A549 (cell line): Measurements from ENCODE around the gene AAMDC. TPM values are rescaled to one million over a fixed set of nuclear protein-coding genes. Genes with fewer than 3 reads are reported as not detected.

Experiments used
- ATAC-seq, 2 experiments: fragments of 200-7000 bp in 1 of 2; fragments of >200 bp in 1 of 2; cut with Nextera tagmentation in 1 of 2; cut with Tn5 transposase in 1 of 2; 3 replicates each; pipeline versions ENCODE4 v1.8.0 to v1.9.1; 2018 to 2020; ENCODE audit warnings: mild to moderate bottlenecking in 1 of 2, moderate library complexity in 1 of 2
- CTCF ChIA-PET: fragments of 300-600 bp; sonication (Branson Sonifier 250); formaldehyde crosslinking; extraction: SDS; loops from one replicate; lab custom pipeline; 2021; ENCODE audit warnings: antibody characterized with exemption, inconsistent platforms; lab: Yijun Ruan, JAX
- POLR2A ChIA-PET: fragments of 350-600 bp; formaldehyde crosslinking; extraction: SDS; loops from one replicate; lab custom pipeline; 2021; ENCODE audit warnings: antibody characterized with exemption, inconsistent platforms; lab: Yijun Ruan, JAX
- DNase-seq, 2 experiments: peaks; one replicate each; pipeline versions ENCODE4 v3.0.0 to v3.0.0-alpha.2; 2011 to 2016; ENCODE audit warnings: low read depth in 1 of 2, low spot score in 1 of 2
- FAIRE-seq: peaks from 2 replicates; lab custom pipeline; 2011; peaks lifted over from hg19 to GRCh38; lab: Jason Lieb, UNC
- H3K27ac ChIP-seq, 2 experiments: fragments of >200 bp; sonication (Bioruptor Twin); formaldehyde crosslinking; 3 replicates each; pipeline ENCODE4 v1.5.1; 2016 to 2017
- H3K4me1 ChIP-seq: fragments of >200 bp; sonication (Bioruptor Twin); formaldehyde crosslinking; 3 replicates; pipeline ENCODE4 v1.6.1; 2016
- H3K4me2 ChIP-seq: fragments of >200 bp; sonication (Bioruptor Twin); formaldehyde crosslinking; 3 replicates; pipeline ENCODE4 v1.6.1; 2016
- H3K4me3 ChIP-seq: fragments of >200 bp; sonication (Bioruptor Twin); formaldehyde crosslinking; 3 replicates; pipeline ENCODE4 v1.5.1; 2016
- H3K9me3 ChIP-seq: fragments of >200 bp; sonication (Bioruptor Twin); formaldehyde crosslinking; 3 replicates; pipeline ENCODE4 v1.6.1; 2016
- ATOH8 ChIP-seq: fragments of 250-450 bp; sonication (Bioruptor Pico); IDR thresholded peaks from 2 replicates; pipeline ENCODE4 v1.5.0; 2020; ENCODE audit warnings: low read depth, mild to moderate bottlenecking, moderate library complexity
- CBX2 ChIP-seq: fragments of 200-600 bp; sonication (generic); IDR thresholded peaks from 2 replicates; pipeline ENCODE4 v1.6.1; 2016; ENCODE audit warnings: low read depth, mild to moderate bottlenecking, borderline replicate concordance
- CEBPB ChIP-seq, 2 experiments: fragments of >200 bp in 1 of 2; sonication (Bioruptor Twin) in 1 of 2; formaldehyde crosslinking in 1 of 2; IDR thresholded peaks; 2 replicates each; pipeline ENCODE4 v1.6.1; 2012 to 2016
- EHMT2 ChIP-seq: fragments of 200-600 bp; sonication (generic); IDR thresholded peaks from 2 replicates; pipeline ENCODE4 v1.6.1; 2016; ENCODE audit warnings: antibody characterized with exemption, low read depth, mild to moderate bottlenecking, moderate library complexity
- EP300 ChIP-seq, 2 experiments: fragments of >200 bp; sonication (Bioruptor Twin); formaldehyde crosslinking; IDR thresholded peaks; 2 replicates in 1 of 2; 3 replicates in 1 of 2; pipeline ENCODE4 v1.6.1; 2016 to 2017
- ESRRA ChIP-seq: fragments of 150-350 bp; IDR thresholded peaks from 2 replicates; pipeline ENCODE4 v1.6.1; 2014; ENCODE audit warnings: mild to moderate bottlenecking, low read length, borderline replicate concordance
- FOSB ChIP-seq: fragments of 250-450 bp; sonication (Bioruptor Pico); IDR thresholded peaks from 2 replicates; pipeline ENCODE4 v1.5.0; 2020; ENCODE audit warnings: mild to moderate bottlenecking, moderate library complexity
- FOSL2 ChIP-seq, 2 experiments: fragments of 450-650 bp in 1 of 2; fragments of >200 bp in 1 of 2; sonication (Bioruptor Twin) in 1 of 2; formaldehyde crosslinking; IDR thresholded peaks; 2 replicates each; pipeline versions ENCODE4 v1.5.0 to v1.6.1; 2016 to 2020; ENCODE audit warnings: mild to moderate bottlenecking in 1 of 2, moderate library complexity in 1 of 2
- GATA3 ChIP-seq: IDR thresholded peaks from 2 replicates; pipeline ENCODE4 v1.6.1; 2012; ENCODE audit warnings: borderline replicate concordance
- HDAC2 ChIP-seq: fragments of 200-600 bp; sonication (generic); IDR thresholded peaks from 2 replicates; pipeline ENCODE4 v1.6.1; 2016
- KDM5A ChIP-seq: fragments of 200-600 bp; sonication (generic); IDR thresholded peaks from 2 replicates; pipeline ENCODE4 v1.6.1; 2016; ENCODE audit warnings: antibody characterized with exemption, mild to moderate bottlenecking
- MAX ChIP-seq: IDR thresholded peaks from 2 replicates; pipeline ENCODE4 v1.6.1; 2012
- MAZ ChIP-seq: fragments of 150-350 bp; IDR thresholded peaks from 2 replicates; pipeline ENCODE4 v1.6.1; 2014; ENCODE audit warnings: antibody characterized with exemption, low read depth, low read length, borderline replicate concordance
- NFE2L2 ChIP-seq: fragments of 150-350 bp; conservative IDR thresholded peaks from 2 replicates; pipeline ENCODE4 v1.6.1; 2014; ENCODE audit warnings: low read length
- NPAS2 ChIP-seq: fragments of 250-450 bp; sonication (Bioruptor Pico); IDR thresholded peaks from 2 replicates; pipeline ENCODE4 v1.8.0; 2022; ENCODE audit warnings: mild to moderate bottlenecking, moderate library complexity, borderline replicate concordance
- NR3C1 ChIP-seq: fragments of >200 bp; sonication (Bioruptor Twin); formaldehyde crosslinking; IDR thresholded peaks from 3 replicates; pipeline ENCODE4 v1.6.1; 2017
- PHF8 ChIP-seq: fragments of 200-600 bp; sonication (generic); IDR thresholded peaks from 2 replicates; pipeline ENCODE4 v1.6.1; 2016; ENCODE audit warnings: low read depth, mild to moderate bottlenecking, antibody characterized with exemption, moderate library complexity, borderline replicate concordance
- POLR2A ChIP-seq: IDR thresholded peaks from 2 replicates; pipeline ENCODE4 v1.6.1; 2012; ENCODE audit warnings: mild to moderate bottlenecking, low read length
- RARB ChIP-seq: fragments of 250-450 bp; sonication (Bioruptor Pico); IDR thresholded peaks from 2 replicates; pipeline ENCODE4 v1.8.0; 2021; ENCODE audit warnings: mild to moderate bottlenecking, moderate library complexity
- RCOR1 ChIP-seq: fragments of 150-350 bp; IDR thresholded peaks from 2 replicates; pipeline ENCODE4 v1.6.1; 2014; ENCODE audit warnings: antibody characterized with exemption, low read length, low read depth
- RFX5 ChIP-seq: fragments of 450-650 bp; IDR thresholded peaks from 2 replicates; pipeline ENCODE4 v1.7.1; 2014; ENCODE audit warnings: antibody characterized with exemption, mild to moderate bottlenecking, moderate library complexity
- SMC3 ChIP-seq: fragments of >200 bp; sonication (Bioruptor Twin); formaldehyde crosslinking; IDR thresholded peaks from 3 replicates; pipeline ENCODE4 v1.6.1; 2018; ENCODE audit warnings: inconsistent platforms
- ZC3H11A ChIP-seq: fragments of 450-650 bp; IDR thresholded peaks from 2 replicates; pipeline ENCODE4 v1.6.1; 2014; ENCODE audit warnings: antibody characterized with exemption, mild to moderate bottlenecking
- WGBS: methylation state at CpG from one replicate; pipeline ENCODE4 v1.1.6; 2017; ENCODE audit errors: missing lambda C conversion rate; 5-methylcytosine and 5-hydroxymethylcytosine counted together
- polyA plus RNA-seq, 4 experiments: library from polyadenylated mRNA; depleted of rRNA in 3 of 4; stranded (reverse); fragments of >200 nt; fragmentation: RNase III in 1 of 4; extraction: RNeasy Plus Mini Kit Qiagen cat#74134 plus additional on column Dnase treatment in 1 of 4; gene quantifications; 2 replicates in 3 of 4; 3 replicates in 1 of 4; pipeline ENCODE4 v1.2.3, GENCODE V29; 2011 to 2017
- TF ChIP-seq, protein P1 (sequence below): IDR thresholded peaks from 2 replicates; pipeline ENCODE4 v1.6.1; 2012; ENCODE audit warnings: low read depth, borderline replicate concordance
- TF ChIP-seq, protein P2 (sequence below): fragments of 250-450 bp; sonication (Bioruptor Pico); IDR thresholded peaks from 2 replicates; pipeline ENCODE4 v1.5.0; 2021; ENCODE audit warnings: mild to moderate bottlenecking, moderate library complexity, borderline replicate concordance

The AAMDC gene
- polyA plus RNA-seq, 2 of the 4 experiments (the other 2 are of a cell fraction): 25.4 to 36.5 TPM

DNA sequence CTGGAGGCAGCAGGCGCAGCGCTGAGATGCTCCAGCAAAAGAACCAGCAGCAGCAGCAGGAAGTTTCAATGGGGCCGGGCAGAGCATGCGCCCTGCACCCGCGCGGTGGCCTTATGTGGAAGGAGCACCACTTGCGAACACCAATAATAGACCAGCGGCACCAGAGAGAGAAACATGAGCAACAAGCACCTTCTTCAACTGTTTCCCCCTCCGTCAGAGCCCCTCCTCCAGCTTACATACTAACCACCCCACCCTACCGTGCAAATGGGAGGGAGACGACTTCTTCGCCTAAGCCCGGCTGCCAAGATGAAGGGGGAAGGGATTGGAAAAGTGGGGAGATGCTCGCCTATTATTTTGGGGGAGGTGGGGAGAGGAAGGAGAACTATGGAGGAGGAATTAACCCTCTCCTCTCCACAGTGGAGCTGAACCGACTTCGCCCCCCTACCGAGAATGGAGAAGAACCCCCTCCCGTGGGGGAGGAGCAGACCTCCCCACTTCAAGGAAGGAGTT, 1.5 kb upstream of the AAMDC start:
- peak overlapping the region; percentile 97 for H3K27ac ChIP-seq
- ATAC-seq (peak; percentile 72 to 74), FAIRE-seq (no peak), DNase-seq (peak; percentile 78 to 89)
- peak overlapping the region; percentile 83 for H3K4me2 ChIP-seq
- peaks cover 28% of the 10 kb centered on the region; the same call in 2 of the 3 replicates for H3K4me1 ChIP-seq
- 1% methylated on average over 19 of the region's 19 CpGs for WGBS
- H3K9me3 ChIP-seq: peaks cover 9% of the 10 kb centered on the region; the same call in 2 of the 3 replicates
- ChIA-PET CTCF (interaction anchor here (0.6 to 2.0 kb wide), 6 partner anchors 9 to 178 kb away, joined by 3 to 6 read pairs (median 3); no protein-coding TSS in a partner anchor), POLR2A (interaction anchor here (1.5 kb wide), 1 partner anchor 175 kb away, joined by 18 read pairs; the partner anchor contains the start of gene INTS4)
- TF ChIP-seq MAX (peak; percentile 46; the same call in 1 of the 2 replicates), SMC3 (no peak; the same call in 2 of the 3 replicates), POLR2A (peak; percentile 46), ZC3H11A (peak; percentile 2; the same call in 1 of the 2 replicates)
- H3K4me3 ChIP-seq: peak overlapping the region; percentile 99

DNA sequence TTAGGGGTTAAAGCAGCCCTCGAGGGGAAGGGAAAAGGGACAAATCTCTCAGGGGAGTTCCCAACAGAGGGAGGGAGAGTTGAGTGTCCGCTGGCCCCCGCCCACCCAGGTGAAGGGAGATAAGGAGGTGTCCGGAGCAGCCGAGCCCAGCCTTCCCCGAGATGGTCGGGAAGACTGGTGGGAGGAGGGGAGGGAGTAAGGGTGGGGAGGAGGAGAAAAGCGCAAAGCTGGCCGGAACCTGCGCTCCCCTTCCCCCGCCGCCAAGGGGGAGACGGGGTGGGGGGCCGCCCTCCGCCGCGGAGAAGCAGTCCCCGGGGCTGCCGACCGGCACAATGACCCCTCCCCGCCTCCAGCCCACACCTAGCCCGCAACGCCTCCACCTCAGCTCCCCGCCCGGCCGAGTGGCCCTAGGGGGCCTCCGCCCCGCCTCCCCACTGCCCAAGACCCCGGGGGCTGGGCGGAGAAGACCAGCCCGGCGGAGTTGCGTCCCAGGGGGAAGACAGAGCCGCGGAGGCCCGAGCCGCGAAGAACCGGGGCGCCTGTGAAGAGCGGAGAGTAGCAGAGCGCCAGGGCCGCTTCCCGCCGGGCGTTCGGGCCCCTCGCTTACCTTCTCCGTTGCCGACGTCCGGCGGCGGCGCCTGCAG, 901 bp upstream of the AAMDC start:
- FAIRE-seq (no peak), DNase-seq (peak; percentile 39 to 53)
- POLR2A ChIA-PET: interaction anchor here (1.5 kb wide), 1 partner anchor 175 kb away, joined by 18 read pairs; the partner anchor contains the start of gene INTS4

DNA sequence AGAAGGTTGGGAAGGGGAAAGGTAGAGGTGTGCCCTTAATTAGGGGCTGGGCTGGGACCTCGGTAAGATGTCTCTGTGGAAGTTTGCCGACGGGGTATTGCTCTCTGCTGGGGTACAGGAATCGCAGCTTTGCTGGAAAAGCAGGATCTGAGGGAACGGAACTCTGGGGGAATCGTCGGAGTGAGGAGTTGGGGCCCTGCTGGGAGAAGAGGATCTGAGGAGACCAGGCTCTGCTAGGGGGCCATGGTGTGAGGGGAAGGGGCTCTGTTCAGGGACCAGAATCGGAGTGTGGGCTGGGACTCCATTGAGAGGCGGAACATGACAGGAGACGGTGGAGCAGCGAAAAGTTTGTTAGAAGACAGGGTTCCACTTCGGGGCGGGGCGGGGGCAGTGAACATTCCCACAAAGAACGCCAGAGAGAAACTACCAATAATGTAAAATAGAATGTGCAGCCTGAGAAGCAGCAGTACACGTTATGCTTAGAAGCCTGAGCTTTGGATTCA, 456 bp downstream of the AAMDC start:
- ChIA-PET POLR2A (no interaction called here), CTCF (interaction anchor here (0.9 to 1.8 kb wide), 2 partner anchors 9 kb away, joined by 4 to 5 read pairs; no protein-coding TSS in a partner anchor)
- H3K27ac ChIP-seq: peak overlapping the region; percentile 69 to 82
- WGBS: 10% methylated on average over 16 of the region's 16 CpGs
- peak overlapping the region; percentile 99 for H3K4me3 ChIP-seq
- DNase-seq: peak; percentile 13 to 18
- H3K4me1 ChIP-seq: peaks cover 28% of the 10 kb centered on the region; the same call in 2 of the 3 replicates
- peak; percentile 12 to 18 for ATAC-seq
- no peak for FAIRE-seq
- peak overlapping the region; percentile 71 for H3K4me2 ChIP-seq
- H3K9me3 ChIP-seq: no peaks in the 10 kb centered on the region
- no peak for TF ChIP-seq RCOR1
- no peak for TF ChIP-seq ESRRA
- no peak for TF ChIP-seq CEBPB (IDR thresholded peaks at IDR 0.05)
- TF ChIP-seq RARB (CRISPR knock-in tag): no peak
- TF ChIP-seq NR3C1: no peak
- no peak for TF ChIP-seq POLR2A
- TF ChIP-seq ATOH8 (CRISPR knock-in tag): no peak
- no peak for TF ChIP-seq FOSL2 (IDR thresholded peaks at IDR 0.05)
- no peak for TF ChIP-seq FOSL2 (CRISPR knock-in tag; IDR thresholded peaks at IDR 0.05)
- TF ChIP-seq NPAS2 (CRISPR knock-in tag): no peak
- TF ChIP-seq RFX5: no peak
- TF ChIP-seq CBX2: no peak
- no peak for TF ChIP-seq GATA3
- no peak for TF ChIP-seq NFE2L2
- TF ChIP-seq, protein P1, sequence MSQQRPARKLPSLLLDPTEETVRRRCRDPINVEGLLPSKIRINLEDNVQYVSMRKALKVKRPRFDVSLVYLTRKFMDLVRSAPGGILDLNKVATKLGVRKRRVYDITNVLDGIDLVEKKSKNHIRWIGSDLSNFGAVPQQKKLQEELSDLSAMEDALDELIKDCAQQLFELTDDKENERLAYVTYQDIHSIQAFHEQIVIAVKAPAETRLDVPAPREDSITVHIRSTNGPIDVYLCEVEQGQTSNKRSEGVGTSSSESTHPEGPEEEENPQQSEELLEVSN: no peak
- TF ChIP-seq, protein P2, sequence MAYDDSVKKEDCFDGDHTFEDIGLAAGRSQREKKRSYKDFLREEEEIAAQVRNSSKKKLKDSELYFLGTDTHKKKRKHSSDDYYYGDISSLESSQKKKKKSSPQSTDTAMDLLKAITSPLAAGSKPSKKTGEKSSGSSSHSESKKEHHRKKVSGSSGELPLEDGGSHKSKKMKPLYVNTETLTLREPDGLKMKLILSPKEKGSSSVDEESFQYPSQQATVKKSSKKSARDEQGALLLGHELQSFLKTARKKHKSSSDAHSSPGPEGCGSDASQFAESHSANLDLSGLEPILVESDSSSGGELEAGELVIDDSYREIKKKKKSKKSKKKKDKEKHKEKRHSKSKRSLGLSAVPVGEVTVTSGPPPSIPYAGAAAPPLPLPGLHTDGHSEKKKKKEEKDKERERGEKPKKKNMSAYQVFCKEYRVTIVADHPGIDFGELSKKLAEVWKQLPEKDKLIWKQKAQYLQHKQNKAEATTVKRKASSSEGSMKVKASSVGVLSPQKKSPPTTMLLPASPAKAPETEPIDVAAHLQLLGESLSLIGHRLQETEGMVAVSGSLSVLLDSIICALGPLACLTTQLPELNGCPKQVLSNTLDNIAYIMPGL (CRISPR knock-in tag): no peak

More for the DNA sequence above, 901 bp upstream of the AAMDC start:
- H3K9me3 ChIP-seq: 0 out of 3 replicates have a peak, but pooled peaks cover 4% of the 10 kb centered on the region
- H3K27ac ChIP-seq: peak overlapping the region; percentile 97
- TF ChIP-seq, protein P2 (CRISPR knock-in tag): no peak; the same call in 1 of the 2 replicates
- TF ChIP-seq MAZ (no peak), EP300 (IDR thresholded peaks at IDR 0.05) (no peak), FOSB (CRISPR knock-in tag) (no peak), KDM5A (peak; percentile 31; the same call in 1 of the 2 replicates), HDAC2 (no peak), EHMT2 (no peak), PHF8 (0 out of 2 replicates have a peak, but pooled peaks have one; percentile 4), ATOH8 (CRISPR knock-in tag) (no peak)
- H3K4me3 ChIP-seq: peak overlapping the region; percentile 99
- H3K4me2 ChIP-seq: peak overlapping the region; percentile 83
- peaks cover 28% of the 10 kb centered on the region; the same call in 2 of the 3 replicates for H3K4me1 ChIP-seq
- CTCF ChIA-PET: interaction anchor here (0.6 to 2.0 kb wide), 6 partner anchors 10 to 178 kb away, joined by 3 to 6 read pairs (median 3); no protein-coding TSS in a partner anchor
- ATAC-seq: peak; percentile 49 to 65; a peak in 5 of 6 replicates
- 0% methylated on average over 13 of the region's 55 CpGs for WGBS
